HG02623 (cell line): ENCODE measurements around the gene WDR33.

ENCODE experiments used
- ATAC-seq: cut with Tn5 transposase; IDR thresholded peaks from one replicate; pipeline ENCODE4 v1.9.1; 2021; ENCODE audit warnings: moderate library complexity; ENCODE audit not compliant: unreplicated experiment

Gene WDR33

GRCh38 chr2:127658641-127659407 lies 152.1 kb downstream of the WDR33 start:
- no peak for ATAC-seq

DNA sequence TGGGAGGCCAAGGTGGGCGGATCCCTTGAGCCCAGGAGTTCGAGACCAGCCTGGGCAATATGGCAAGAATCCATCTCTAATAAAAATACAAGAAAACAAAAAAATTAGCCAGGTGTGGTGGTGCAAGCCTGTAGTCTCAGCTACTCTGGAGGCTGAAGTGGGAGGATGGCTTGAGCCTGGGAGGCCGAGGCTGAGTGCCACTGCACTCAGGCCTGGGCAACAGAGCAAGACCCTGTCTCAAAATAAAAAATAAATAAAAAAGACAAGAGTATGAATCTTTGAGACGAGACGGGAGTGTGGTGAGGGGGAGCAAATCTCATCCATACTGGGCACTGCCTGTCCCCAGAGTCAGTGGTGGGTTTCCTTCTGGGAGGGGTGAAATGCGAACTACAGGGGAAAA lies 152.8 kb downstream of the WDR33 start:
- no peak for ATAC-seq

DNA sequence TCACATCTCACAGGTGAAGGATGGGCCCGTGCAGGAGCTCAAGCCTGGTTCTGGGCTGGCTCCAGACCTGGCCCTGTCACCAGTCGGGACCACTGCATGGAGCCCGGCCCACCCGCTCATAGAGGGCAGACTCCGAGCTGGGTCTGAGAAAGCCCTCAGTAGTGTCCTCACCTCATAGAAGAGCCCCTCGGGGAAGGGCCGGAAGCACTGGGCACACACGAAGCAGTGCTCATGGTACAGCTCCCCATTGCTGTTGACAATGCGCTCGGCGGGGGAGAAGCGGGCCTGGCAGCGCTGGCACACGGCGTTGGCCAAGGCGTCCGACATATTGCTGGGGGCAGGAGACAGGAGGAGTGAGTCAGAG lies 153.8 kb downstream of the WDR33 start:
- no peak for ATAC-seq

- no peak for ATAC-seq
Observed at GRCh38 chr2:127656569-127657231, 154.3 kb downstream of the WDR33 start.

- ATAC-seq: no peak
Observed at GRCh38 chr2:127655209-127656073, 155.5 kb downstream of the WDR33 start.

DNA sequence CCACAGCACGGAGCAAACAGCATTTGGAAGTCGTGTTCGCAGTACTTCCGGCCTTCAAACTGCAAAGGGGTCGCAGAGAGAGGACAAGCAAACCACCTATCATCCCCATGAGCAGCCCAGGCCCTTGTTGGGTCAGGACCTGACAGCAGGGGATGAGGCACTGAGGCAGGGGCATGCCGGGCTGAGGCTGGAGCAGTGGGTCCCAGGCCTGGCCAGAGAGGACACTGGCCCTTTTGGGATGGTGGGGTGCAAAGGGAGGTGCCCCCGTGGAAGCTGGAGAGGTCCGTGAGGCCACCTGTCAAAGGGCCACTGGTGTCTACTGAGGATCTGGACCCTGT lies 156.2 kb downstream of the WDR33 start:
- ATAC-seq: no peak

GRCh38 chr2:127654084-127654837 lies 156.7 kb downstream of the WDR33 start:
- ATAC-seq: no peak

- no peak for ATAC-seq
Observed at GRCh38 chr2:127653421-127654083, 157.4 kb downstream of the WDR33 start.

DNA sequence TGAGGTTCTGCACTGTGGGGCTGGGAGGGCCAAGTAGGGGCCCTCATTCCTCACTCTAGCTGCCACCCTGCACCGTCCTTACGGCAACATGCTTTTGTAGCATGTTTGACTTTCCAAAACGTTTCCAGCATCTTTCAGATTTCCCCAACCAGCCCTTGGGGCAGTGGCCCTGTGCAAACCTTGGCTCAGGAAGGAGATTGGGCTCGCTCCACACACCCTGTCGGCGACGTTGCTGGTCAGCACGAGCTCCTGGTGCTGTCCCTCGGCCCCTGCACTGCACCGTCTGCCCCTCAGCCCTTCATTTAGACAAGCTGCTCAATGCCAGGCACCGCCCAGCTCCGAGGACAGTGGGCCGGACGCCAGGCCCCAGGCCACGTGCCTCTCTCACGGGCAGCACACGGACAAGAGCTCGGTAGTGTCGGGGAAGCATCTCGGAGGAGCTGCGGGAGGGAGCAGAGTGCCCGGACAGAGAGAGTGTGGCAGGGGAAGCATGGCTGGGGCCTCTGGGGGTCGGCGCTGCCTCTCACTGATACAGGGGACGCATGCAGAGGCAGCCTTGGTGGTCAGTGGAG lies 158.1 kb downstream of the WDR33 start:
- no peak for ATAC-seq

DNA sequence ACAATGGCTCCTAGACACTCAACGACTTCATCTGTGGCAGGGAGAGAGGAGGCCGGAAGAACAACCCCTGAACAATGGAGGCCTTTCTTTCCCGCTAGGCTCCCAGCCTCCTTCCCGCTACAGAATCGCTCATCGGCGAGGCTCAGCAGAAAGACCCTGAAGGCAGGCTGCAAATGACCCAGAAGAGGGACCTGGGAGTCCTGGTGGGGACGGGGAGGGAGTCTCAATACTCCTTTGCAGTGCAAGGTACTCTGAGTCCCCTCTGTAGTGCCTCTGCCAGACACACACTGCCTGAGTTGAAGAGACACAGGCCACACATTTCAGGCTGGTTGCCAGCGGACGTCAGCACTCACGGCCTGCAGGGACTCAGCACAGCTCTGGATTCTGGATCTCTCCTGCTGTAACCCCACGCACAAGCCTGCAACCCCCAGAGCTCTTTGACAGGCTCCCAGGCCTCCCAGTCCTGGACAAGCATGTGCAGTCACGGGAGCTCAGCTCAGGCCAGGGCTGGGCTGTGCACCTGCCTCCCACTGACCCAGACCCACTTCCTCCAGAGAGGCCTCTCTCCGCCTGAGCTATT lies 158.9 kb downstream of the WDR33 start:
- no peak for ATAC-seq

DNA sequence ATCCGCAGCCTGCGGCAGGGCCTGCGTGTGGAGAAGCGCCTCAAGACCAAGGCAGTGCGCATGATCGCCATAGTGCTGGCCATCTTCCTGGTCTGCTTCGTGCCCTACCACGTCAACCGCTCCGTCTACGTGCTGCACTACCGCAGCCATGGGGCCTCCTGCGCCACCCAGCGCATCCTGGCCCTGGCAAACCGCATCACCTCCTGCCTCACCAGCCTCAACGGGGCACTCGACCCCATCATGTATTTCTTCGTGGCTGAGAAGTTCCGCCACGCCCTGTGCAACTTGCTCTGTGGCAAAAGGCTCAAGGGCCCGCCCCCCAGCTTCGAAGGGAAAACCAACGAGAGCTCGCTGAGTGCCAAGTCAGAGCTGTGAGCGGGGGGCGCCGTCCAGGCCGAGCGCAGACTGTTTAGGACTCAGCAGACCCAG lies 159.6 kb downstream of the WDR33 start:
- no peak for ATAC-seq
